ENCODE measurements around the gene PAX7.
"Not testable (repeated sequence)": the region's sequence is repeated elsewhere in the genome, so short reads cannot be mapped to it uniquely, and the experiment has no call there.

PAX7 gene

GRCh38 chr1:18734461-18735223 lies 104.0 kb downstream of the PAX7 start:
- ATAC-seq (no peak), DNase-seq (no peak)
- Mint-ChIP-seq H3K4me1 (no peaks in the 10 kb centered on the region), H3K27me3 (peaks cover 46% of the 10 kb centered on the region), H3K27ac (no peak overlapping the region), H3K9me3 (no peaks in the 10 kb centered on the region), H3K4me3 (no peak overlapping the region)

GRCh38 chr1:18735224-18735997 lies 104.8 kb downstream of the PAX7 start:
- no peaks in the 10 kb centered on the region for H3K9me3 Mint-ChIP-seq
- H3K4me1 Mint-ChIP-seq = no peaks in the 10 kb centered on the region
- peaks cover 43% of the 10 kb centered on the region for H3K27me3 Mint-ChIP-seq

GRCh38 chr1:18736958-18737357 lies 106.3 kb downstream of the PAX7 start:
- no peak overlapping the region for H3K4me3 Mint-ChIP-seq
- H3K27me3 Mint-ChIP-seq = peaks cover 38% of the 10 kb centered on the region
- H3K9me3 Mint-ChIP-seq = no peaks in the 10 kb centered on the region
- no peak for DNase-seq
- H3K4me1 Mint-ChIP-seq = no peaks in the 10 kb centered on the region
- H3K27ac Mint-ChIP-seq = no peak overlapping the region
- no peak for ATAC-seq

More at GRCh38 chr1:18735224-18735997, 104.8 kb downstream of the PAX7 start:
- Mint-ChIP-seq H3K27ac (no peak overlapping the region), H3K4me3 (no peak overlapping the region)
- ATAC-seq = no peak
- DNase-seq = no peak

- DNase-seq (no peak), ATAC-seq (no peak)
- Mint-ChIP-seq H3K27me3 (peaks cover 27% of the 10 kb centered on the region), H3K27ac (no peak overlapping the region), H3K4me1 (no peaks in the 10 kb centered on the region), H3K9me3 (no peaks in the 10 kb centered on the region), H3K4me3 (no peak overlapping the region)
Observed at GRCh38 chr1:18738126-18738525, 107.5 kb downstream of the PAX7 start.

GRCh38 chr1:18738617-18739016 lies 108.0 kb downstream of the PAX7 start:
- no peak for ATAC-seq
- no peaks in the 10 kb centered on the region for H3K4me1 Mint-ChIP-seq

GRCh38 chr1:18739408-18739807 lies 108.8 kb downstream of the PAX7 start:
- no peak for ATAC-seq
- Mint-ChIP-seq H3K27ac (no peak overlapping the region), H3K27me3 (peaks cover 16% of the 10 kb centered on the region), H3K4me1 (no peaks in the 10 kb centered on the region), H3K4me3 (no peak overlapping the region), H3K9me3 (no peaks in the 10 kb centered on the region)
- DNase-seq = no peak

More at GRCh38 chr1:18738617-18739016, 108.0 kb downstream of the PAX7 start:
- H3K27ac Mint-ChIP-seq = no peak overlapping the region
- no peak for DNase-seq
- H3K27me3 Mint-ChIP-seq = peaks cover 22% of the 10 kb centered on the region
- no peaks in the 10 kb centered on the region for H3K9me3 Mint-ChIP-seq
- no peak overlapping the region for H3K4me3 Mint-ChIP-seq

GRCh38 chr1:18739897-18740296 lies 109.3 kb downstream of the PAX7 start:
- no peaks in the 10 kb centered on the region for H3K4me1 Mint-ChIP-seq
- H3K4me3 Mint-ChIP-seq = no peak overlapping the region
- H3K27ac Mint-ChIP-seq = no peak overlapping the region
- DNase-seq (no peak), ATAC-seq (no peak)
- H3K27me3 Mint-ChIP-seq = peaks cover 11% of the 10 kb centered on the region
- no peaks in the 10 kb centered on the region for H3K9me3 Mint-ChIP-seq

GRCh38 chr1:18740617-18741016 lies 110.0 kb downstream of the PAX7 start:
- ATAC-seq (no peak), DNase-seq (no peak)
- Mint-ChIP-seq H3K4me1 (no peaks in the 10 kb centered on the region), H3K27ac (no peak overlapping the region), H3K4me3 (no peak overlapping the region), H3K9me3 (no peaks in the 10 kb centered on the region), H3K27me3 (peaks cover 8% of the 10 kb centered on the region)

- Mint-ChIP-seq H3K9me3 (no peaks in the 10 kb centered on the region), H3K27ac (no peak overlapping the region), H3K27me3 (peaks cover 28% of the 10 kb centered on the region), H3K4me3 (no peak overlapping the region), H3K4me1 (no peaks in the 10 kb centered on the region)
- DNase-seq (no peak), ATAC-seq (no peak)
Observed at GRCh38 chr1:18743233-18743632, 112.6 kb downstream of the PAX7 start.

- peaks cover 30% of the 10 kb centered on the region for H3K27me3 Mint-ChIP-seq
- ATAC-seq, H3K4me1 Mint-ChIP-seq, H3K27ac Mint-ChIP-seq, DNase-seq, H3K9me3 Mint-ChIP-seq, H3K4me3 Mint-ChIP-seq: not testable (repeated sequence)
Observed at GRCh38 chr1:18744381-18744780, 113.7 kb downstream of the PAX7 start.

- Mint-ChIP-seq H3K27me3 (peaks cover 53% of the 10 kb centered on the region), H3K4me1 (no peaks in the 10 kb centered on the region), H3K27ac (no peak overlapping the region), H3K4me3 (no peak overlapping the region), H3K9me3 (peaks cover 0 to 5% of the 10 kb centered on the region in 2 donors)
- ATAC-seq (no peak), DNase-seq (no peak)
Observed at GRCh38 chr1:18746981-18747380, 116.3 kb downstream of the PAX7 start.

GRCh38 chr1:18747671-18748070 lies 117.0 kb downstream of the PAX7 start:
- Mint-ChIP-seq H3K9me3 (peaks cover 0 to 5% of the 10 kb centered on the region in 2 donors), H3K4me1 (no peaks in the 10 kb centered on the region), H3K27ac (peak overlapping the region in 1 of 2 donors; percentile 15), H3K27me3 (peaks cover 53% of the 10 kb centered on the region), H3K4me3 (no peak overlapping the region)
- no peak for DNase-seq
- ATAC-seq = no peak

GRCh38 chr1:18748435-18748834 lies 117.8 kb downstream of the PAX7 start:
- no peaks in the 10 kb centered on the region for H3K4me1 Mint-ChIP-seq
- peaks cover 55% of the 10 kb centered on the region for H3K27me3 Mint-ChIP-seq
- no peak overlapping the region for H3K27ac Mint-ChIP-seq
- no peak for DNase-seq
- H3K9me3 Mint-ChIP-seq = peaks cover under 1 to 7% of the 10 kb centered on the region in 2 donors
- ATAC-seq = no peak
- no peak overlapping the region for H3K4me3 Mint-ChIP-seq

- ATAC-seq = no peak
- H3K9me3 Mint-ChIP-seq = peaks cover 12 to 19% of the 10 kb centered on the region in 2 donors
- H3K27ac Mint-ChIP-seq = no peak overlapping the region
- DNase-seq = no peak
- peaks cover 66% of the 10 kb centered on the region for H3K27me3 Mint-ChIP-seq
- no peaks in the 10 kb centered on the region for H3K4me1 Mint-ChIP-seq
- H3K4me3 Mint-ChIP-seq = no peak overlapping the region
Observed at GRCh38 chr1:18749569-18749968, 118.9 kb downstream of the PAX7 start.

GRCh38 chr1:18750600-18750999 lies 120.0 kb downstream of the PAX7 start:
- H3K4me3 Mint-ChIP-seq = no peak overlapping the region
- DNase-seq = no peak
- H3K27me3 Mint-ChIP-seq = peaks cover 69% of the 10 kb centered on the region

GRCh38 chr1:18751425-18751824 lies 120.8 kb downstream of the PAX7 start:
- no peak for ATAC-seq
- Mint-ChIP-seq H3K4me1 (no peaks in the 10 kb centered on the region), H3K27me3 (peaks cover 68% of the 10 kb centered on the region), H3K4me3 (no peak overlapping the region), H3K27ac (no peak overlapping the region), H3K9me3 (peaks cover 16 to 33% of the 10 kb centered on the region in 2 donors)
- no peak for DNase-seq

More at GRCh38 chr1:18750600-18750999, 120.0 kb downstream of the PAX7 start:
- ATAC-seq = no peak
- Mint-ChIP-seq H3K4me1 (no peaks in the 10 kb centered on the region), H3K9me3 (peaks cover 13 to 25% of the 10 kb centered on the region in 2 donors), H3K27ac (no peak overlapping the region)
